K562 (cell line): ENCODE results near the gene NMUR1. TPM values are rescaled to one million over a fixed set of nuclear protein-coding genes. Genes with fewer than 3 reads are reported as not detected.

Experiments used
- ATAC-seq: fragments of 200-7000 bp; cut with Tn5 transposase; 3 replicates; pipeline ENCODE4 v1.9.1; 2020; ENCODE audit warnings: moderate library complexity
- BruUV-seq: library from RNA; stranded (reverse); fragments of 400-500 nt; replicated peaks from 2 replicates; lab custom pipeline; 2021; lab: Mats Ljungman, UMichigan
- CTCF ChIA-PET: fragments of 300-600 bp; formaldehyde crosslinking; extraction: SDS; loops from one replicate; lab custom pipeline; 2021; ENCODE audit warnings: low intra/inter-chr PET ratio; lab: Yijun Ruan, JAX
- POLR2A ChIA-PET: fragments of 300-600, 350-650 bp; sonication (Branson Sonifier 250); formaldehyde crosslinking; extraction: SDS; loops from one replicate; lab custom pipeline; 2021; ENCODE audit warnings: antibody characterized with exemption, inconsistent platforms; lab: Yijun Ruan, JAX
- DNase-seq, 4 experiments: peaks; one replicate each; pipeline versions ENCODE4 v3.0.0 to v3.0.0-alpha.2; 2011 to 2018; ENCODE audit warnings: low spot score in 3 of 4, mixed read lengths in 3 of 4; ENCODE audit errors: extremely low read depth in 1 of 4
- FAIRE-seq: peaks from 2 replicates; lab custom pipeline; 2011; peaks lifted over from hg19 to GRCh38; lab: Jason Lieb, UNC
- H2AFZ ChIP-seq: 2 replicates; pipeline ENCODE4 v1.6.0; 2011; ENCODE audit warnings: low read depth, low read length, control low read depth, inconsistent platforms
- H3K27ac ChIP-seq: fragments of 200-600 bp; 3 replicates; pipeline ENCODE4 v1.8.0; 2011; ENCODE audit warnings: low read depth, mild to moderate bottlenecking, control low read depth, inconsistent platforms, low read length, moderate library complexity, mixed read lengths; ENCODE audit errors: extremely low read depth
- H3K27me3 ChIP-seq, 2 experiments: fragments of 300-600 bp in 1 of 2; 2 replicates in 1 of 2; 3 replicates in 1 of 2; pipeline versions ENCODE4 v1.6.0 to v1.8.0; 2011; ENCODE audit warnings: inconsistent platforms in 2 of 2, low read length in 2 of 2, mild to moderate bottlenecking in 1 of 2, mixed read lengths in 1 of 2, moderate library complexity in 1 of 2; ENCODE audit not compliant: control insufficient read depth in 2 of 2, insufficient read depth in 2 of 2
- H3K36me3 ChIP-seq: fragments of 300-600 bp; 3 replicates; pipeline ENCODE4 v1.8.0; 2011; ENCODE audit warnings: mild to moderate bottlenecking, low read length, inconsistent platforms; ENCODE audit not compliant: control insufficient read depth, insufficient read depth
- H3K4me1 ChIP-seq, 2 experiments: fragments of 200-600 bp in 1 of 2; replicated peaks in 1 of 2; 2 replicates in 1 of 2; 3 replicates in 1 of 2; pipeline versions ENCODE4 v1.5.1 to v1.8.0; 2011; ENCODE audit warnings: inconsistent platforms in 2 of 2, low read length in 2 of 2, mild to moderate bottlenecking in 1 of 2, mixed read lengths in 1 of 2, moderate library complexity in 1 of 2; ENCODE audit not compliant: control insufficient read depth in 2 of 2, insufficient read depth in 2 of 2
- H3K4me2 ChIP-seq: 2 replicates; pipeline ENCODE4 v1.6.1; 2011; ENCODE audit warnings: low read length, control low read depth, inconsistent platforms, mixed read lengths; ENCODE audit not compliant: insufficient read depth
- H3K4me3 ChIP-seq: fragments of 200-600 bp; sonication (generic), shearing (Covaris generic); 2 replicates; pipeline ENCODE4 v1.5.1; 2016; ENCODE audit warnings: control low read depth, inconsistent platforms
- H3K79me2 ChIP-seq: fragments of 200-600 bp; 3 replicates; pipeline ENCODE4 v1.8.0; 2011; ENCODE audit warnings: low read length, inconsistent platforms; ENCODE audit not compliant: control insufficient read depth, insufficient read depth
- H3K9ac ChIP-seq, 2 experiments: 2 replicates each; pipeline versions ENCODE4 v1.6.0 to v1.6.1; 2011; ENCODE audit warnings: low read depth in 2 of 2, low read length in 2 of 2, control low read depth in 1 of 2, inconsistent platforms in 1 of 2, mild to moderate bottlenecking in 1 of 2, mixed read lengths in 1 of 2; ENCODE audit not compliant: insufficient read depth in 1 of 2
- H3K9me1 ChIP-seq: one replicate; pipeline ENCODE4 v1.6.0; 2011; ENCODE audit warnings: inconsistent platforms, mild to moderate bottlenecking, low read length, moderate library complexity; ENCODE audit not compliant: control insufficient read depth, insufficient read depth
- H3K9me3 ChIP-seq: replicated peaks from 2 replicates; pipeline ENCODE4 v1.5.1; 2011; ENCODE audit warnings: low read depth, low read length, inconsistent platforms; ENCODE audit not compliant: control insufficient read depth, insufficient read depth
- H4K20me1 ChIP-seq: replicated peaks from 2 replicates; pipeline ENCODE4 v1.6.1; 2011; ENCODE audit warnings: low read length, inconsistent platforms, mixed read lengths; ENCODE audit not compliant: control insufficient read depth, insufficient read depth
- CBX5 ChIP-seq: IDR thresholded peaks from 2 replicates; pipeline ENCODE4 v1.6.1; 2014; ENCODE audit warnings: low read depth, borderline replicate concordance
- E2F4 ChIP-seq: sonication (generic); formaldehyde crosslinking; IDR thresholded peaks from 2 replicates; pipeline ENCODE4 v1.8.0; 2022; ENCODE audit warnings: mild to moderate bottlenecking, low read depth, missing genetic modification reagents
- FIP1L1 ChIP-seq: fragments of 200-400 bp; formaldehyde crosslinking; IDR thresholded peaks from 2 replicates; pipeline ENCODE4 v1.6.1; 2018; ENCODE audit warnings: mild to moderate bottlenecking, low read depth, low read length; ENCODE audit not compliant: poor library complexity, severe bottlenecking
- FOXK2 ChIP-seq, 2 experiments: fragments of 450-650 bp; IDR thresholded peaks in 1 of 2; conservative IDR thresholded peaks in 1 of 2; 2 replicates each; pipeline ENCODE4 v1.6.1; 2016; ENCODE audit warnings: low read depth in 2 of 2, mild to moderate bottlenecking in 1 of 2
- LEF1 ChIP-seq: fragments of 450-650 bp; IDR thresholded peaks from 2 replicates; pipeline ENCODE4 v1.6.1; 2016; ENCODE audit warnings: mild to moderate bottlenecking
- MTA2 ChIP-seq: fragments of 450-650 bp; IDR thresholded peaks from 2 replicates; pipeline ENCODE4 v1.6.1; 2016; ENCODE audit warnings: low read depth
- PRPF4 ChIP-seq: fragments of 200-400 bp; formaldehyde crosslinking; IDR thresholded peaks from one replicate; pipeline ENCODE4 v1.6.1; 2017; ENCODE audit warnings: low read length, low read depth, mild to moderate bottlenecking; ENCODE audit not compliant: insufficient read depth, poor library complexity, severe bottlenecking
- PTRF ChIP-seq: fragments of 450-650 bp; IDR thresholded peaks from 2 replicates; pipeline ENCODE4 v1.6.1; 2016; ENCODE audit warnings: mild to moderate bottlenecking, missing genetic modification characterization, missing compliant biosample characterization
- RBM25 ChIP-seq: fragments of 200-400 bp; formaldehyde crosslinking; IDR thresholded peaks from 2 replicates; pipeline ENCODE4 v1.6.1; 2018; ENCODE audit warnings: low read length, low read depth, moderate library complexity; ENCODE audit not compliant: severe bottlenecking
- XRCC5 ChIP-seq: fragments of 200-400 bp; formaldehyde crosslinking; IDR thresholded peaks from 2 replicates; pipeline ENCODE4 v1.6.1; 2017; ENCODE audit warnings: low read depth, mild to moderate bottlenecking, low read length
- ZKSCAN3 ChIP-seq: fragments of 250-450 bp; sonication (Bioruptor Pico); IDR thresholded peaks from 2 replicates; pipeline ENCODE4 v1.4.0; 2020
- ZNF212 ChIP-seq: fragments of 450-650 bp; formaldehyde crosslinking; IDR thresholded peaks from 2 replicates; pipeline ENCODE4 v1.4.0; 2020; ENCODE audit warnings: mild to moderate bottlenecking
- ZNF280A ChIP-seq: fragments of 450-650 bp; IDR thresholded peaks from 2 replicates; pipeline ENCODE4 v1.6.1; 2018; ENCODE audit warnings: mild to moderate bottlenecking, low read depth; ENCODE audit not compliant: partially characterized antibody
- ZNF431 ChIP-seq: sonication (generic); formaldehyde crosslinking; IDR thresholded peaks from 2 replicates; pipeline ENCODE4 v1.8.0; 2022; ENCODE audit warnings: mild to moderate bottlenecking, missing genetic modification reagents
- in situ Hi-C: fragments of 300-500 bp; cut with MboI; formaldehyde crosslinking; loops from 4 replicates; pipeline ENCODE4 v1.15.0; 2018; ENCODE audit warnings: inconsistent platforms, mixed read lengths
- intact Hi-C: fragments of 100-400 bp; cut with micrococcal nuclease; formaldehyde crosslinking; loops from 2 replicates; pipeline ENCODE4 v1.14.2; 2022
- polyA plus RNA-seq, 8 experiments: library from polyadenylated mRNA; depleted of rRNA in 4 of 8; stranded (reverse) in 5 of 8; unstranded in 3 of 8; fragments of >200 nt; fragmentation: Nextera tagmentation in 2 of 8; fragmentation: Illumina TruSeq in 1 of 8; extraction: Ambion mirVana in 2 of 8; extraction: Trizol in 1 of 8; gene quantifications; 2 replicates each; pipeline versions ENCODE4 v1.2.1 to v1.2.3, GENCODE V29; 2011 to 2014; ENCODE audit warnings: inconsistent platforms in 1 of 8, missing spikeins in 1 of 8
- total RNA-seq, 7 experiments: library from RNA; depleted of rRNA in 6 of 7; stranded (reverse); fragments of >200 nt in 6 of 7; fragmentation: Illumina TruSeq in 2 of 7; extraction: Trizol in 2 of 7; gene quantifications; 2 replicates each; pipeline versions ENCODE4 v1.2.1 to v1.2.3, GENCODE V29; 2011 to 2021; ENCODE audit warnings: low replicate concordance in 1 of 7
- TF ChIP-seq, protein P1 (sequence below): fragments of 450-650 bp; IDR thresholded peaks from 2 replicates; pipeline ENCODE4 v1.6.1; 2017; ENCODE audit warnings: antibody characterized with exemption
- TF ChIP-seq, protein P2 (sequence below): fragments of 250-450 bp; sonication (Bioruptor Pico); IDR thresholded peaks from 2 replicates; pipeline ENCODE4 v1.4.0; 2020; ENCODE audit warnings: borderline replicate concordance

Gene NMUR1
- total and polyA plus RNA-seq, 9 of the 15 experiments (the other 6 are each of a cell fraction or from before 2014, with no cell fraction given), result 0.01 to 0.27 (median 0.15) TPM

DNA sequence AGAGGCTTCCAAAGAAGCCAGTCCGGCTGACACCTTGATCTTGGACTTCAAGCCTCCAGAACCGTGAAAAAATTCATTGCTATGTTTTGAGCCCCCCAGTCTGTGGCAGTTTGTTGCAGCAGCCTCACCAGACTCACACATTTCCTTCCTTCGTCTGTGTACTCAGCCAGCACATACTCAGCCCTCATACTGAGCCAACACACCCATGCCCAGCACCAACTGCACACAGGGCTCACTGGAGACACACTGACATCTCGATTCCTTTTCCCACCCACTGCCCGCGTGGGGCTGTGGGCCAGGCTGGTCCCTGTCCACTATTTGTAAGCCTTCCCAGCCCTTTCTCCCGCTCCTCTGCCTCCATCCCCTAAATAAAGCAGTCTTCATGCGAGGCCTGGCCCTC, 24.1 kb upstream of the NMUR1 start (continued):
- TF ChIP-seq E2F4 (CRISPR knock-in tag) (no peak), XRCC5 (no peak), CBX5 (no peak), ZNF431 (CRISPR knock-in tag) (no peak), ZNF212 (CRISPR knock-in tag) (no peak), MTA2 (no peak)
- TF ChIP-seq, protein P1, sequence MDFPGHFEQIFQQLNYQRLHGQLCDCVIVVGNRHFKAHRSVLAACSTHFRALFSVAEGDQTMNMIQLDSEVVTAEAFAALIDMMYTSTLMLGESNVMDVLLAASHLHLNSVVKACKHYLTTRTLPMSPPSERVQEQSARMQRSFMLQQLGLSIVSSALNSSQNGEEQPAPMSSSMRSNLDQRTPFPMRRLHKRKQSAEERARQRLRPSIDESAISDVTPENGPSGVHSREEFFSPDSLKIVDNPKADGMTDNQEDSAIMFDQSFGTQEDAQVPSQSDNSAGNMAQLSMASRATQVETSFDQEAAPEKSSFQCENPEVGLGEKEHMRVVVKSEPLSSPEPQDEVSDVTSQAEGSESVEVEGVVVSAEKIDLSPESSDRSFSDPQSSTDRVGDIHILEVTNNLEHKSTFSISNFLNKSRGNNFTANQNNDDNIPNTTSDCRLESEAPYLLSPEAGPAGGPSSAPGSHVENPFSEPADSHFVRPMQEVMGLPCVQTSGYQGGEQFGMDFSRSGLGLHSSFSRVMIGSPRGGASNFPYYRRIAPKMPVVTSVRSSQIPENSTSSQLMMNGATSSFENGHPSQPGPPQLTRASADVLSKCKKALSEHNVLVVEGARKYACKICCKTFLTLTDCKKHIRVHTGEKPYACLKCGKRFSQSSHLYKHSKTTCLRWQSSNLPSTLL, result no peak

DNA sequence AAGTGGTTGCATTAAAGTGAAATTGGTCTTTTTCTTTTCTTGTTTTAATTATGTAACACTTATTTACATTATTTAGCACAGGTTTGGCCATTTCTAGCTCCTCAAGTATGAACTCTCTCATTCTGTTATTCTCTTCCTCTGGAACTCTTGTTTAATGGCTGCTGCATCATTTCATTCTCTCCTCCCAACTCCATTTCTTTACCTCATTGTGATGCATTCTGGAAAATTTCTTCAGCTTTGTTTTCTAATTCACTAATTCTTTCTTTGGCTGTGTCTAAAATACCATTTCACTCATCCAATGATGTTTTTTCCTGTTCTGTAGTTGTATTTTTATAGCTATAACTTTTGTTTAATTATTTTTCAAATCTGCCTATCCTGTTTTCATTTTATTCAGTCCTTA, 22.5 kb upstream of the NMUR1 start:
- intact Hi-C loops, result no loop called here
- CTCF ChIA-PET, result no interaction called here
- TF ChIP-seq LEF1 (no peak), FIP1L1 (no peak), RBM25 (peak; percentile 63), ZNF280A (peak; percentile 17), PTRF (no peak), FOXK2 (conservative IDR thresholded peaks at IDR 0.05 in 1 of 2, IDR thresholded peaks at IDR 0.05 in 1 of 2; ENCODE audit: low read depth in 2 of 2) (no peak), PRPF4 (no peak), ZKSCAN3 (no peak)
- TF ChIP-seq, protein P2, sequence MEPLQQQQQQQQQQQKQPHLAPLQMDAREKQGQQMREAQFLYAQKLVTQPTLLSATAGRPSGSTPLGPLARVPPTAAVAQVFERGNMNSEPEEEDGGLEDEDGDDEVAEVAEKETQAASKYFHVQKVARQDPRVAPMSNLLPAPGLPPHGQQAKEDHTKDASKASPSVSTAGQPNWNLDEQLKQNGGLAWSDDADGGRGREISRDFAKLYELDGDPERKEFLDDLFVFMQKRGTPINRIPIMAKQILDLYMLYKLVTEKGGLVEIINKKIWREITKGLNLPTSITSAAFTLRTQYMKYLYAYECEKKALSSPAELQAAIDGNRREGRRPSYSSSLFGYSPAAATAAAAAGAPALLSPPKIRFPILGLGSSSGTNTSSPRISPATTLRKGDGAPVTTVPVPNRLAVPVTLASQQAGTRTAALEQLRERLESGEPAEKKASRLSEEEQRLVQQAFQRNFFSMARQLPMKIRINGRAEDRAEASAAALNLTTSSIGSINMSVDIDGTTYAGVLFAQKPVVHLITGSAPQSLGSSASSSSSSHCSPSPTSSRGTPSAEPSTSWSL (CRISPR knock-in tag), result no peak

More for the DNA sequence above, 22.5 kb upstream of the NMUR1 start:
- Histone ChIP-seq H3K4me2 (no peak overlapping the region), H3K9me3 (no peaks in the 10 kb centered on the region), H3K9me1 (no peaks in the 10 kb centered on the region), H3K4me1 (peaks cover 0 to 8% of the 10 kb centered on the region in 2 experiments; a peak in 1 of 5 replicates), H2AFZ (no peak overlapping the region), H3K4me3 (no peak overlapping the region), H4K20me1 (no peaks in the 10 kb centered on the region), H3K27ac (no peak overlapping the region), H3K9ac (no peak overlapping the region), H3K27me3 (peaks cover 0 to 11% of the 10 kb centered on the region in 2 experiments; a peak in 2 of 5 replicates), H3K79me2 (no peaks in the 10 kb centered on the region), H3K36me3 (no peaks in the 10 kb centered on the region)
- DNase-seq, result no peak
- no peak for ATAC-seq
- POLR2A ChIA-PET, result no interaction called here
- FAIRE-seq, result no peak
- in situ Hi-C loops, result loop anchor here (5.0 kb wide), 1 partner anchor 35 kb away; no protein-coding TSS in a partner anchor
- no TSS peak for BruUV-seq
